Upper lobe of left lung (tissue), 6 donors: ENCODE data around the gene ITSN1. TPM values are rescaled to one million over a fixed set of nuclear protein-coding genes. Genes with fewer than 3 reads are reported as not detected.

Source experiments
- ATAC-seq, 2 donors: fragments of 200-7000 bp; cut with Tn5 transposase; one replicate each; pipeline ENCODE4 v1.9.1; 2022; ENCODE audit warnings: mild to moderate bottlenecking in 2 of 2, moderate library complexity in 2 of 2; ENCODE audit not compliant: low FRiP score in 2 of 2
- DNase-seq, 2 donors: peaks; one replicate each; pipeline ENCODE4 v3.0.0-alpha.2; 2019 to 2020
- H3K27ac ChIP-seq, 4 donors: fragments of 200-600 bp; sonication (generic); one replicate each; pipeline ENCODE4 v1.5.1; 2016 to 2019
- H3K27me3 ChIP-seq, 4 donors: fragments of 200-600 bp; sonication (generic); one replicate each; pipeline ENCODE4 v1.5.1; 2017 to 2019
- H3K36me3 ChIP-seq, 4 donors: fragments of 200-600 bp; sonication (generic); one replicate each; pipeline ENCODE4 v1.5.1; 2016 to 2019
- H3K4me1 ChIP-seq, 4 donors: fragments of 200-600 bp; sonication (generic); one replicate each; pipeline ENCODE4 v1.5.1; 2018 to 2019
- H3K4me3 ChIP-seq, 4 donors: fragments of 200-600 bp; sonication (generic); one replicate each; pipeline ENCODE4 v1.5.1; 2017 to 2019; ENCODE audit warnings: mild to moderate bottlenecking in 2 of 4, moderate library complexity in 1 of 4
- H3K9me3 ChIP-seq, 4 donors: fragments of 200-600 bp; sonication (generic); one replicate each; pipeline ENCODE4 v1.5.1; 2018 to 2019
- CTCF ChIP-seq, 6 experiments: fragments of 450-650 bp in 4 of 6; fragments of 200-600 bp in 2 of 6; sonication (generic) in 2 of 6; IDR thresholded peaks; one replicate each; pipeline ENCODE4 v1.5.1; 2016 to 2019; ENCODE audit warnings: antibody characterized with exemption in 6 of 6
- EP300 ChIP-seq, 4 donors: sonication (generic); formaldehyde crosslinking; IDR thresholded peaks; one replicate each; pipeline ENCODE4 v1.5.1; 2017; ENCODE audit warnings: antibody characterized with exemption in 4 of 4, control low read depth in 2 of 4
- POLR2A ChIP-seq, 4 donors: fragments of 450-650 bp; IDR thresholded peaks; one replicate each; pipeline ENCODE4 v1.5.1; 2016 to 2017; ENCODE audit warnings: antibody characterized with exemption in 4 of 4, mild to moderate bottlenecking in 2 of 4
- POLR2AphosphoS5 ChIP-seq, 2 donors: sonication (generic); formaldehyde crosslinking; IDR thresholded peaks; one replicate each; pipeline ENCODE4 v1.5.1; 2017; ENCODE audit warnings: antibody characterized with exemption in 2 of 2
- WGBS, 2 donors: methylation state at CpG; one replicate each; pipeline ENCODE4 v1.1.5; 2017 to 2018; 5-methylcytosine and 5-hydroxymethylcytosine counted together
- total RNA-seq, 6 donors: library from RNA; depleted of rRNA in 4 of 6; stranded (reverse); fragments of >200 nt in 4 of 6; gene quantifications; one replicate each; pipeline versions ENCODE4 v1.1.0 to v1.2.1, GENCODE V29; 2016 to 2021
- donor health status: DM: no; HTN: no; CAD: no; lungs with moderate emphysema.
- donor health status: DM: no; HTN: yes; CAD: no; lungs with severe emphysema.

The ITSN1 gene
- total RNA-seq, 6 donors from 2014 or later: 19.3 to 103 (median 38.7) TPM

DNA sequence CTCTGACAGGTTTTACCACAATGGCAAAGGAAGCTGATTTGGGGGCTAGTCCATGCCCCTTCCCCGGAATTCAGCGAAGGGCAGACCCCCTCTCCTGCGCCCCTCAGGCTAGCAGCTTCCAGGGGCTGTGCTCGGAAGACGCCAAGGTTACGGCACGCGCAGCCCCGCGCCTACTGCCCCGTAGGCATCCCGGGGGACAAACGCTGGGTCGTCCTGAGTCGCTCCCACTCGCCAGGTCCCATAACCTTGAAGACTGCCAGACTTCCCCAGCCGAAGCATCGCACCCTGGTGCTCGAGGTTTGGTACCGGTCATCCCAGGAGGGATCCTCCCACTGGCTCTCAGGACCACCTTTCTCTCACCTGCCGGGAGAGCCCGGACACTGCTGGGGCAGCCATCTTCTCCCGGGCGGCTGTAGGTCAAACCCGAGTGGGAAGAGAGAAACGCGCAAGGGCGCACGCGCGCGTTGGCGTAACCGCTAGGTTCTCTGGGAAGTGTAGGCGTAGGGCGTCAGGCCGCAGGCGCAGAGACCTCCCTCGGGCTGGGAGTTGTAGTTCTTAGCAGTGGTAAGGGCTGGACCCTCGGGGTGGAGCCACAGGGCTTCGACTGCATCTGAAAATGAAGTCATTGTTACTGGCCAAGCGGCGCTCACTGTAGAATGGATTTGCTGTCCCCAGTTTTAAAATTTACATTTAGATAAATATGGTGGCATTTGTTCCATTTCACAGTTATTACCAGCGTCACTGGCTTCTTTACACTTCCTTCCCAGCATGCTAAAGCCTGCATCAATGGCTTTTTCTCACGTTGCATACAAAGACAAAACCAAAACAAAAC lies 273.3 kb downstream of the ITSN1 start, which contains the start of gene ATP5PO:
Gene ATP5PO (minus strand): TSS at position 437 of the 832 bp plus-strand sequence. CDS start 41 bp downstream, at position 396.
- H3K36me3 ChIP-seq: peaks cover 9 to 30% (median 14%) of the 10 kb centered on the region in 4 donors
- ATAC-seq (peak; percentile 99 to 100), DNase-seq (peak; percentile 98 to 99)
- peak within 1 kb of the TSS; percentile 78 to 96 (median 88) for H3K27ac ChIP-seq
- no peaks in the 10 kb centered on the region for H3K9me3 ChIP-seq
- no peaks in the 10 kb centered on the region for H3K27me3 ChIP-seq
- 0 to 1% methylated on average over 26 to 30 of the region's 45 CpGs for WGBS, 2 donors
- H3K4me3 ChIP-seq: peak within 1 kb of the TSS; percentile 77 to 92 (median 91)
- H3K4me1 ChIP-seq: peaks cover 10 to 20% (median 16%) of the 10 kb centered on the region in 4 donors
- peak in 3 of 6 experiments; percentile 8 to 28 (median 17) for TF ChIP-seq CTCF (IDR thresholded peaks at IDR 0.05)
- peak; percentile 52 to 90 (median 80) for TF ChIP-seq POLR2A (IDR thresholded peaks at IDR 0.05)
- peak; percentile 76 to 91 for TF ChIP-seq POLR2AphosphoS5 (IDR thresholded peaks at IDR 0.05)
- TF ChIP-seq EP300 (IDR thresholded peaks at IDR 0.05): peak in 1 of 4 donors; percentile 30

- Histone ChIP-seq H3K36me3 (peaks cover 5 to 24% (median 8%) of the 10 kb centered on the region in 4 donors), H3K9me3 (no peaks in the 10 kb centered on the region), H3K27ac (peak overlapping the region; percentile 78 to 96 (median 88)), H3K27me3 (no peaks in the 10 kb centered on the region), H3K4me1 (peaks cover 10 to 20% (median 16%) of the 10 kb centered on the region in 4 donors), H3K4me3 (peak overlapping the region in 3 of 4 donors; percentile 77 to 92 (median 90))
- ATAC-seq: no peak
- DNase-seq: no peak
- WGBS, 2 donors: 58 to 64% methylated on average over 5 of the region's 5 CpGs
- no peak for TF ChIP-seq EP300 (IDR thresholded peaks at IDR 0.05)
- no peak for TF ChIP-seq POLR2A (IDR thresholded peaks at IDR 0.05)
- TF ChIP-seq POLR2AphosphoS5 (IDR thresholded peaks at IDR 0.05): no peak
- TF ChIP-seq CTCF (IDR thresholded peaks at IDR 0.05): no peak
Measured at GRCh38 chr21:33916200-33916567, 273.9 kb downstream of the ITSN1 start.

DNA sequence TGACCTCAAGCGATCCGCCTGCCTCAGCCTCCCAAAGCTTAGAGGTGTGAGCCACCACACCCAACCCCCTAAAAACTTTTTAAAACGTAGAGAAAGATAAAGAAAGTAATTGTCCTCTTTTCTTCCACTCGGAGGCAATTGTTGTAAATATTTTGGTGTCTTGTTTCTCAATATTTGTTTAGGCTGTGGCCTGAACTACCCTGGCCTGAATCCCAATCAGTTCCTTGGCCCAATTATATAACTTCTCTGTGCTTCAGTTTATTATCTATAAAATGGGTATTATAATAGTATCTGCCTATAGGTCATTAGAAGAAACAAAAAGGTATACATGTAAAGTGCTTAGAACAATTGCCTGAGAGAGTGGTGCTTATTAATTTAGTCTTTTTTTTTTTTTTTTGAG lies 275.1 kb downstream of the ITSN1 start:
- peaks cover 10 to 20% (median 16%) of the 10 kb centered on the region in 4 donors for H3K4me1 ChIP-seq
- ATAC-seq (no peak), DNase-seq (no peak)
- WGBS, 2 donors: 69 to 72% methylated on average over 4 of the region's 4 CpGs
- no peaks in the 10 kb centered on the region for H3K27me3 ChIP-seq
- H3K36me3 ChIP-seq: peaks cover 0 to 12% (median 0%) of the 10 kb centered on the region in 4 donors
- no peak overlapping the region for H3K27ac ChIP-seq
- no peaks in the 10 kb centered on the region for H3K9me3 ChIP-seq
- H3K4me3 ChIP-seq: no peak overlapping the region
- TF ChIP-seq POLR2AphosphoS5 (IDR thresholded peaks at IDR 0.05) (no peak), POLR2A (IDR thresholded peaks at IDR 0.05) (no peak), EP300 (IDR thresholded peaks at IDR 0.05) (no peak), CTCF (IDR thresholded peaks at IDR 0.05) (no peak)

- H3K36me3 ChIP-seq: no peaks in the 10 kb centered on the region
- H3K9me3 ChIP-seq: no peaks in the 10 kb centered on the region
- ATAC-seq: peak; percentile 93 to 97
- TF ChIP-seq POLR2AphosphoS5 (IDR thresholded peaks at IDR 0.05): peak in 1 of 2 donors; percentile 7
- TF ChIP-seq CTCF (IDR thresholded peaks at IDR 0.05): peak; percentile 81 to 94 (median 88)
- TF ChIP-seq EP300 (IDR thresholded peaks at IDR 0.05): no peak
- 23 to 26% methylated on average over 10 to 13 of the region's 13 CpGs for WGBS, 2 donors
- H3K4me3 ChIP-seq: no peak overlapping the region
- H3K27ac ChIP-seq: no peak overlapping the region
- peaks cover 0 to 7% (median 4%) of the 10 kb centered on the region in 4 donors for H3K4me1 ChIP-seq
- H3K27me3 ChIP-seq: no peaks in the 10 kb centered on the region
- peak in 1 of 2 donors; percentile 90 for DNase-seq
Measured at GRCh38 chr21:33924079-33924765, 281.9 kb downstream of the ITSN1 start.
